Measurements from ENCODE around the gene HOXC6.

The HOXC6 gene

DNA sequence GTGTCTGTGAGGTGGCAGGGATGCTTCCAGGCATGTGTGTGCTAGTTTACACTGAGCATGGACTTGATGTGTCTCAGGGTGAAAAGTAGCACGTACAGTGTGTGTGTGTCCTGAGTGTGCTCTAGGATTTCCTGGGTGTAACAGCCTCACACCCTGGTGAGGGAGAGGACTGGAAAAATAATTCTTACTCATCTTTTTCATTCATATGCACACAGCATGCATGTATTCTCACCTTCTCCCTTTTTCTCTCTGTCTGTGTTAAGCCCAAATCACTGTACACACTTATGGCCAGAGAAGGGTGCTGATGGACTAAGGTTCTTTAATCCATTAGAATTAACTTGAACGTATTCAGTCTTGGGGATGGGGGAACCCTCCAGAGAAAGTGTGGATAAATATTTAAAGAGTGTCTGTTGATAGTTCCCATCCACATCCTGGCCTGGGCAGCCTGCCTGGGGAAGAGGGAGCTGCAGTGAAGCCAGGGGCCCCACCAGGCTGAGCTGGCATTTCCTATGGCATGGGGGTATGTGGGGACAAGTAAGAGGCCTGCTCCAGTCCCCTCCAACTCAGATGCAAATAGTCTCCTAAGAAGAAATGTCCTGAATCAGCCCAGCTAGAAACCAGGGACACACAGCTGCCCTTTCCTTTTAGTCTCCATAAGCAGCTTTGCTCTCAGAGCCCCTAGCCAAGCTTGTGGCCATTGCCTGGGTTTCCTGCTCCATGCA is 20.5 kb upstream of the HOXC6 start:
- no peak overlapping the region for H3K4me3 ChIP-seq
- no peak overlapping the region for H3K9ac ChIP-seq
- peaks cover 4% of the 10 kb centered on the region; the same call in 1 of the 2 replicates for H3K4me1 ChIP-seq
- H3K27ac ChIP-seq = no peak overlapping the region
- no peak for TF ChIP-seq Cebpa-rat (IDR thresholded peaks at IDR 0.05)
- no peaks in the 10 kb centered on the region for H3K36me3 ChIP-seq
- no peak overlapping the region for H3K4me2 ChIP-seq
- H3K27me3 ChIP-seq = peaks cover 100% of the 10 kb centered on the region
- no peaks in the 10 kb centered on the region for H3K9me3 ChIP-seq
- peaks cover 93% of the 10 kb centered on the region for H4K20me1 ChIP-seq

DNA sequence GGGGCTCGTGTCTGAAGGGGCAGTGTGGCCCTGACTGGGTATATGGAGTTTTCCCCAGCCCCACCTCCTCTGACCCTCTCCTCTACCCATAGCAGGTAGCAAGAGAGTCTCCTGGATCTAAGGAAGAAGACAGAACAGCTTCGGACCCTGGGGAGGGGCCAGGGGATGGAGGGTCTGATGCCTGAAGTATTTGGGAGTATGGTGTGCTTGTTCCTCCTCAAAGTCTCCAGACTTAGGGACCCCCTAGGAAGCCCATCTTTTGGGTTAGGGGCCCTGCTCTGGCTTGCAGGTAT is 20.0 kb upstream of the HOXC6 start:
- Histone ChIP-seq H3K4me1 (peaks cover 4% of the 10 kb centered on the region; the same call in 1 of the 2 replicates), H3K27me3 (peaks cover 100% of the 10 kb centered on the region), H4K20me1 (peaks cover 93% of the 10 kb centered on the region), H3K9ac (no peak overlapping the region), H3K9me3 (no peaks in the 10 kb centered on the region), H3K27ac (no peak overlapping the region), H3K36me3 (no peaks in the 10 kb centered on the region), H3K4me2 (no peak overlapping the region), H3K4me3 (no peak overlapping the region)
- TF ChIP-seq Cebpa-rat (IDR thresholded peaks at IDR 0.05) = no peak

GRCh38 chr12:54009171-54010052 is 18.8 kb upstream of the HOXC6 start:
- no peaks in the 10 kb centered on the region for H3K9me3 ChIP-seq
- peaks cover 94% of the 10 kb centered on the region for H4K20me1 ChIP-seq
- no peak overlapping the region for H3K27ac ChIP-seq
- H3K4me2 ChIP-seq = no peak overlapping the region
- H3K4me3 ChIP-seq = no peak overlapping the region
- H3K4me1 ChIP-seq = peaks cover 4% of the 10 kb centered on the region; the same call in 1 of the 2 replicates
- no peak overlapping the region for H3K9ac ChIP-seq
- peaks cover 100% of the 10 kb centered on the region for H3K27me3 ChIP-seq
- no peak for TF ChIP-seq Cebpa-rat (IDR thresholded peaks at IDR 0.05)
- H3K36me3 ChIP-seq = no peaks in the 10 kb centered on the region

DNA sequence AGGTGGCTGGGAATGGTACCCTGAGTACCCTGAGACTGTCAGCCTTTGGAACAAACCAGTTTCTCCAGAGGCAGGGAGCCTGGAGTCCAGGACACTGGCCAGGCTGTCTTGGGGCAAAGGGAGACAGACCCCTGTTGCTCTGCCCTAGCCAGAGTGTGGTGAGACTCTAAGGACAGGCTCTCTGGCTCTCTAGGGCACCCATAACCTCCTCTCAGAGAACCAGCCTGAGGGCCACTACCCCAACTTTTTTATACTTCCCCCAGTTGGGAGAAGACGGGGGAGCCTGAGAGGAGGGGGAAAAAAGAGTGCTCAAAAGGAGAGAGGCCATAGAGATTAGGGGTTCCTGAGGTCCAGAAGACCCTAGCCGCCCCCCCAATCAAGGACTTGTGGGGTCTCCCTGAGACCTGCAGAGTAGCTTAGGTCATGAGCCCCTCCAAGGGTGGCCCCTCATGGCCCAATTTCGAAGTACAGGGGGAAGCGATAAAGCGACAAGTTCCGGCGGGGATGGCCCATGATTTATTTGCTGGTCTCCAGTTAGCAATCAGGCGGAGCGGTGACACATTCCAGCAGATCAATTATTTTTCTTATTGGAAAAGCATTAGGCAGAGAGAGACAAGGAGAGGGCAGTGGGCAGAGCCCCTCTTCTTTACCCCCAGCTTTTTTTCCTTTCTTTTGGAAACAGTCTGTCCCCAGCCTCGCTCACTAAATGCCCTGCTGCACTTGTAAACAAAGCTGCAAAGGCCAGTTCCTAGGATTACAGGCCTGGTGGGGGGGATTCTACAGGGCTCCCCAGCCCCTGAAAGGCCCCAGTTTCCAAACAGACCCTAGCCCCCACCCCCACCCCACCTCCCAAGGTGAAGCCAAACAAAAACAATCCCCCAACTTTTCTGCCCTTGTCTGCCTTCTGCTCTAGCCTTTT is 17.9 kb upstream of the HOXC6 start:
- no peak overlapping the region for H3K4me3 ChIP-seq
- H3K9me3 ChIP-seq = no peaks in the 10 kb centered on the region
- peaks cover 100% of the 10 kb centered on the region for H3K27me3 ChIP-seq
- TF ChIP-seq Cebpa-rat (IDR thresholded peaks at IDR 0.05) = no peak
- H4K20me1 ChIP-seq = peaks cover 94% of the 10 kb centered on the region
- no peaks in the 10 kb centered on the region for H3K36me3 ChIP-seq
- no peak overlapping the region for H3K9ac ChIP-seq
- peaks cover 4% of the 10 kb centered on the region; the same call in 1 of the 2 replicates for H3K4me1 ChIP-seq
- H3K27ac ChIP-seq = no peak overlapping the region
- no peak overlapping the region for H3K4me2 ChIP-seq

- Histone ChIP-seq H3K9ac (no peak overlapping the region), H3K4me1 (peaks cover 3% of the 10 kb centered on the region; the same call in 1 of the 2 replicates), H3K9me3 (no peaks in the 10 kb centered on the region), H3K4me2 (no peak overlapping the region), H3K36me3 (no peaks in the 10 kb centered on the region), H3K27me3 (peaks cover 100% of the 10 kb centered on the region), H4K20me1 (peaks cover 94% of the 10 kb centered on the region), H3K27ac (no peak overlapping the region), H3K4me3 (no peak overlapping the region)
- TF ChIP-seq Cebpa-rat (IDR thresholded peaks at IDR 0.05) = no peak
Observed at GRCh38 chr12:54010972-54011664, 17.1 kb upstream of the HOXC6 start.

- Histone ChIP-seq H3K4me1 (no peaks in the 10 kb centered on the region), H3K4me3 (no peak overlapping the region), H3K36me3 (no peaks in the 10 kb centered on the region), H3K4me2 (no peak overlapping the region), H3K27ac (no peak overlapping the region), H4K20me1 (peaks cover 92% of the 10 kb centered on the region), H3K27me3 (peaks cover 100% of the 10 kb centered on the region), H3K9me3 (no peaks in the 10 kb centered on the region), H3K9ac (no peak overlapping the region)
- TF ChIP-seq Cebpa-rat (IDR thresholded peaks at IDR 0.05) = no peak
Observed at GRCh38 chr12:54011665-54012532, 16.3 kb upstream of the HOXC6 start.

DNA sequence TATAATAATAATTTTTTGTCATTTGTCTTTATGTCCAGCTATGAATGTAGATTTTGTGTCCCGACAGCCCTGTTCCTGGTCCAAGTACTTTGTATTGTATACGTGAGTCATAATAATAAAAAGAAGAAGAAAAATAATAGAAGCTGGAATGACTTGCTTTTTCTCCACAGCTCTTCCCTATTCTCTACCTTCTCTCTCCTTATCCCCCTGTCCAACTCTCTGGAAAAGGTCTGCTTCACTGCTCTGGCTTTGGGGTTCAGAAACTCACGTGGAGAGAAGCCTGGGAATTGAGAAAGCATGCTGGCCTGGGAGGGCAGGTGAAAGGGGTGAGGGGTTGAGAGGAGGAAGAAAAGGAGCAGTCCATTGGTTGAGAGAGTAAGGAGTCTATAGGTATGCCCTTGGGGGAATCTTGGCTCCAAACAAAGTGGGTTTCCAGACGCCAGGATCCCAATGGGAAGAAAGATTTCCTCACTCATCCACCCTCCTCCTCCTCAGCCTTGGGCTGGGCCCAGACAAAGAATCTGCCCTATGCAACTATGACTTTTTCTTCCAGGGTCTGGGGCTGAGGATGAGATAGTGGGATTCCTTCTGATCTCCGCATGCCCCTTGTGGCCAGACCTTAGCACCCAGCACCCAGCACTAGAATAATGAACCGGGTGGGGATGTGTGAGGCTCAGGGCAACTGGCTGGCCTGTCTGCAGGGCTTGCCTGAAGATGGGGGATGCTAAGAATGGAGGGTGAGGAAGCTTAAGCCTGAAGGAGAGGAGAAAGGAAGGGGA is 15.4 kb upstream of the HOXC6 start:
- Histone ChIP-seq H3K9me3 (no peaks in the 10 kb centered on the region), H3K4me3 (no peak overlapping the region), H3K27me3 (peaks cover 100% of the 10 kb centered on the region), H3K4me2 (no peak overlapping the region), H3K9ac (no peak overlapping the region), H3K4me1 (no peaks in the 10 kb centered on the region), H3K27ac (no peak overlapping the region), H4K20me1 (peaks cover 92% of the 10 kb centered on the region), H3K36me3 (no peaks in the 10 kb centered on the region)
- TF ChIP-seq Cebpa-rat (IDR thresholded peaks at IDR 0.05) = no peak
